ENCODE measurements around the gene FOXN3.

- TF ChIP-seq EZH2 (IDR thresholded peaks at IDR 0.05): no peak
- TF ChIP-seq POLR2AphosphoS5 (IDR thresholded peaks at IDR 0.05; ENCODE audit: borderline replicate concordance, low read depth, low read length): no peak
Observed at GRCh38 chr14:89291351-89291940, 125.6 kb downstream of the FOXN3 start.

Data from SK-N-MC (cell line).